Heart right ventricle (tissue), 16 donors: ENCODE data around the gene METTL9. TPM values are rescaled to one million over a fixed set of nuclear protein-coding genes. Genes with fewer than 3 reads are reported as not detected.

ENCODE experiments used
- ATAC-seq, 8 donors: fragments of 200-7000 bp; cut with Tn5 transposase; one replicate each; pipeline ENCODE4 v1.9.1; 2020; ENCODE audit warnings: mild to moderate bottlenecking in 8 of 8, moderate library complexity in 8 of 8, moderate number of reproducible peaks in 1 of 8
- DNase-seq, 2 donors: peaks; one replicate each; pipeline ENCODE4 v3.0.0-alpha.2; 2020
- H3K27ac ChIP-seq, 10 donors: fragments of 200-600 bp; sonication (generic) in 2 of 10; one replicate each; pipeline versions ENCODE4 v1.5.0 to v1.8.0; 2020 to 2022; ENCODE audit warnings: mild to moderate bottlenecking in 3 of 10
- H3K27me3 ChIP-seq, 7 donors: fragments of 200-600 bp; one replicate each; pipeline ENCODE4 v1.8.0; 2021 to 2022; ENCODE audit warnings: mild to moderate bottlenecking in 2 of 7
- H3K36me3 ChIP-seq, 9 donors: fragments of 200-600 bp; sonication (generic) in 1 of 9; one replicate each; pipeline versions ENCODE4 v1.5.0 to v1.8.0; 2020 to 2022; ENCODE audit warnings: mild to moderate bottlenecking in 2 of 9
- H3K4me1 ChIP-seq, 9 donors: fragments of 200-600 bp; sonication (generic) in 1 of 9; one replicate each; pipeline versions ENCODE4 v1.5.0 to v1.8.0; 2020 to 2022; ENCODE audit warnings: mild to moderate bottlenecking in 4 of 9
- H3K4me3 ChIP-seq, 10 donors: fragments of 200-600 bp; sonication (generic) in 2 of 10; one replicate each; pipeline versions ENCODE4 v1.5.0 to v1.8.0; 2020 to 2022; ENCODE audit warnings: mild to moderate bottlenecking in 7 of 10, moderate library complexity in 2 of 10
- H3K9me3 ChIP-seq, 11 donors: fragments of 200-600 bp in 10 of 11; sonication (generic) in 2 of 11; one replicate each; pipeline versions ENCODE4 v1.5.0 to v1.8.0; 2013 to 2022; ENCODE audit warnings: mild to moderate bottlenecking in 2 of 11, control low read depth in 1 of 11, moderate library complexity in 1 of 11
- CTCF ChIP-seq, 9 donors: fragments of 200-600 bp; sonication (generic) in 2 of 9; IDR thresholded peaks; one replicate each; pipeline versions ENCODE4 v1.5.0 to v1.8.0; 2021 to 2022; ENCODE audit warnings: antibody characterized with exemption in 9 of 9, mild to moderate bottlenecking in 5 of 9, moderate library complexity in 1 of 9
- WGBS, 2 donors: extraction: QIAGEN DNeasy Blood & Tissue Kit; methylation state at CpG; one replicate each; pipeline ENCODE4 v1.1.7; 2013; ENCODE audit warnings: inconsistent platforms in 1 of 2; 5-methylcytosine and 5-hydroxymethylcytosine counted together
- intact Hi-C, 10 donors: fragments of 100-400 bp; cut with DNase I; formaldehyde crosslinking; loops; one replicate each; pipeline versions ENCODE4 v1.11.1 to v1.14.2; 2022
- polyA plus RNA-seq, 2 donors: library from polyadenylated mRNA; stranded (reverse); fragments of 200-250 nt; gene quantifications; one replicate each; pipeline ENCODE4 v1.2.3, GENCODE V29; 2013
- total RNA-seq, 10 donors: library from RNA; stranded (reverse); fragmentation: NEBNext Ultra II Directional in 3 of 10; extraction: Animal tissue kit (Norgen Biotek cat#: 25700) in 3 of 10; gene quantifications; one replicate each; pipeline versions ENCODE4 v1.2.1 to v1.2.4, GENCODE V29; 2021 to 2023
- donor health status: Arrhythmogenic right ventricular cardiomyopathy.
- donor health status: ischemic (EF 13 %, LVEDD 7.1; RV severe dilation, severe dysfunction).
- donor health status: healthy with polysubstance abuse.
- donor health status: DM: no; HTN: yes; CAD: no.
- donor health status: DM: no; HTN: no; CAD: no.
- donor health status: ischemic (EF 25% LVEDD 6.9; RV normal size, moderate dysfunction).
- donor health status: ischemic (EF 25% LVEDD 5.7; RV mildly dilated, moderate dysfunction).
- donor health status: healthy.
- donor health status: DM: yes; HTN: yes; CAD: no.
- donor health status: Ischemic cardiomyopathy.
- donor health status: ischemic (EF 35%, LVEDD 5.7; RV mildly dilated, moderate dysfunction).
- donor health status: nonischemic (EF 11% LVEDD 7.7; RV severe dilation, severe dysfunction).
- donor health status: DM: yes; HTN: yes; CAD: no.
- donor health status: PGD.
- donor health status: ischemic (EF 29% LVEDD 5.4; RV normal size, mild dysfunction).
- donor health status: nonischemic (EF 23%, LVEDD 6.1; RV moderate dilation, normal function).

The METTL9 gene
- total and polyA plus RNA-seq, 12 donors: 11.9 to 66.0 (median 51.4) TPM

DNA sequence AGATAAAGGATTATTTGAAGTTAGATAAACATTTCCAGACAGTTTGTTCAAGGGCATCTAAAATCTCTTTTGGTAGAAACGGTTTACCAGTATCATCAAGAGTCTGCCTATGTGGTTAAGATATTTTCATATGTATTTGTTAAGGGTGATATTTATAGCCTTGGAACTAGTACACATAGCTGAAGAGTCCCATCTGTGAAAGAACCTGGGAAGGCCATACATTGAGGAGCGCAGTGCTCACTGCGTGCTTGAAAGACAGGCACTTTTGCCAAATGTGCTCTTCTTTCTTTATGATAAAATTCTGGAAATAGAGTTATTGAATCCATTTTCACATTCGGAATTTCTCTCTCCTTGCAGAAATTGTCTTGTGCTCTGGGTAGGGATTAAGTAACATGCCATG lies 45.3 kb downstream of the METTL9 start:
- peaks cover 4 to 74% (median 27%) of the 10 kb centered on the region in 9 donors for H3K4me1 ChIP-seq

GRCh38 chr16:21645261-21645721 lies 45.9 kb downstream of the METTL9 start:
- ATAC-seq (peak in 6 of 8 donors; percentile 36 to 71 (median 50)), DNase-seq (no peak)
- 70% methylated on average over 9 of the region's 9 CpGs for WGBS, 2 donors
- no peaks in the 10 kb centered on the region for H3K9me3 ChIP-seq
- no peaks in the 10 kb centered on the region for H3K27me3 ChIP-seq
- peak overlapping the region in 9 of 10 donors; percentile 2 to 49 (median 35) for H3K4me3 ChIP-seq
- peaks cover 0 to 57% (median 0%) of the 10 kb centered on the region in 9 donors for H3K36me3 ChIP-seq
- TF ChIP-seq CTCF (IDR thresholded peaks at IDR 0.05): no peak
- peak overlapping the region in 9 of 10 donors; percentile 21 to 86 (median 66) for H3K27ac ChIP-seq
- intact Hi-C loops: loop anchor here in 2 of 10 donors (5.0 to 10.0 kb wide), 2 partner anchors 60 to 307 kb away; partner anchors contain the start of gene UQCRC2 (in 1 of the 2)
- H3K4me1 ChIP-seq: peaks cover 4 to 79% (median 27%) of the 10 kb centered on the region in 9 donors

More for the DNA sequence above, 45.3 kb downstream of the METTL9 start:
- intact Hi-C loops: loop anchor here in 5 of 10 donors (5.0 to 10.0 kb wide), 5 partner anchors 42 to 308 kb away; partner anchors contain the start of genes METTL9 (in 2 of the 5) and UQCRC2 (in 1 of the 5)
- Histone ChIP-seq H3K36me3 (peaks cover 0 to 57% (median 0%) of the 10 kb centered on the region in 9 donors), H3K27ac (peak overlapping the region in 8 of 10 donors; percentile 46 to 86 (median 69)), H3K9me3 (no peaks in the 10 kb centered on the region), H3K4me3 (peak overlapping the region in 5 of 10 donors; percentile 35 to 49 (median 43)), H3K27me3 (no peaks in the 10 kb centered on the region)
- 78 to 79% methylated on average over 4 of the region's 4 CpGs for WGBS, 2 donors
- DNase-seq: no peak
- no peak for ATAC-seq
- TF ChIP-seq CTCF (IDR thresholded peaks at IDR 0.05): no peak

DNA sequence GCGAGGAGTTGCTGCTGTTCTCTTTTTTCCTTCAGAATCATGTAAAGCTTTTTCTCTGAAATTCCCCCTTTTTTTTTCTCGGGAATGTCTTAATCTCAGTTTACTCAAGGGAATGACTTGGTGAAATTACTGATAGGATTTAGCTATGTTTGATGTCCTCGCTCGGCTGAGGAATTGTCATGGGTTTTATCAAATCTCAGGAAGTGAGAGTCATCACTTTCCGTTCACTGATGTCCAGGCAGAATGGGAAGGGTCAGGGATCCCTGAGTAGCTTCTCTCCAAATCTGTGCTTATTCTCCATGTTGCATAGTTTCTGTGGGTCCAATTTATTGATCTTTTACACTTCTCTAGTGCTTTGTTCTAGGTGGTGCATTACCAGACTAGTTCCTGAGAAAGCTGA lies 46.7 kb downstream of the METTL9 start:
- peak in 4 of 8 donors; percentile 26 to 58 (median 36) for ATAC-seq
- Histone ChIP-seq H3K27ac (peak overlapping the region in 9 of 10 donors; percentile 21 to 86 (median 66)), H3K4me3 (peak overlapping the region in 7 of 10 donors; percentile 7 to 49 (median 42)), H3K27me3 (no peaks in the 10 kb centered on the region), H3K36me3 (peaks cover 0 to 54% (median 0%) of the 10 kb centered on the region in 9 donors), H3K4me1 (peaks cover 4 to 79% (median 27%) of the 10 kb centered on the region in 9 donors), H3K9me3 (no peaks in the 10 kb centered on the region)
- WGBS, 2 donors: 39 to 53% methylated on average over 5 of the region's 5 CpGs
- DNase-seq: no peak
- intact Hi-C loops: loop anchor here in 2 of 10 donors (5.0 to 10.0 kb wide), 2 partner anchors 61 to 306 kb away; partner anchors contain the start of gene UQCRC2 (in 1 of the 2)
- no peak for TF ChIP-seq CTCF (IDR thresholded peaks at IDR 0.05)

DNA sequence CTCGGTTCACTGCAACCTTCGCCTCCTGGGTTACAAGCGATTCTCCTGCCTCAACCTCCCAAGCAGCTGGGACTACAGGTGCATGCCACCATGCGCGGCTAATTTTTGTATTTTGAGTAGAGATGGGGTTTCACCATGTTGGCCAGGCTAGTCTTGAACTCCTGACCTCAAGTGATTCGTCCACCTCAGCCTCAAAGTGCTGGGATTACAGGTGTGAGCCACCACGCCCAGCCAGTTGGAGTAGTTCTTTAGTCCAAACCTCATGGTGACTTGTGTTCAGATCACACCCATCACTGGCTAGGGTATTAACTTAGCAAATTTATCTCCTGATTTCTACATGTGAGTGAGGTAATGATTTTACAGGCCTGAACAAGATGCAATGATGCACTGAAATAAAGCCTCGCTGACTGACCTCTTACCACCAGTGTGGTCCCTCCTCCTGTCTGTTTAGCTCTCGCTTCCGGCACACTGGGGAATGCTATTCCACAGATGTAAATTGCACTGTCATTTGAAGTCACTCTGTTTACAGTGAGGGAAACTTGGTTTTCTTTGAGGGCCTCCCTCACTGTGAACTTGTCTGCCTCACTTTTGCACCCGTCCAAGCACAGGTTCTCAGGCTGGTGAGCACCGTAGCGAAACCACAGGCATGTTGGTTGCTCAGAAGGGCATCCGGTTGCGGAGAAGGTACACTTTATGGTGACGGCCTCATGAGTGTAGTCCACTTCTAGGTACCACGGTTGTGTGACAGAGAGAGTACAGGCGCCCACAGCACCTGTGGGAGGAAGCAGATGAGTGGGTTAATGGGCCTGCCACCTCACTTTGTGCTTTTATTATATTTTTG lies 47.6 kb downstream of the METTL9 start:
- DNase-seq: no peak
- ATAC-seq: peak in 1 of 8 donors; percentile 32
- no peaks in the 10 kb centered on the region for H3K9me3 ChIP-seq
- peaks cover 0 to 46% (median 0%) of the 10 kb centered on the region in 9 donors for H3K36me3 ChIP-seq
- no peak for TF ChIP-seq CTCF (IDR thresholded peaks at IDR 0.05)
- H3K4me1 ChIP-seq: peaks cover 4 to 78% (median 27%) of the 10 kb centered on the region in 9 donors
- H3K27ac ChIP-seq: peak overlapping the region in 8 of 10 donors; percentile 46 to 86 (median 69)
- intact Hi-C loops: loop anchor here in 2 of 10 donors (5.0 to 10.0 kb wide), 2 partner anchors 62 to 305 kb away; partner anchors contain the start of gene UQCRC2 (in 1 of the 2)
- WGBS, 2 donors: 90 to 96% methylated on average over 18 of the region's 18 CpGs
- no peak overlapping the region for H3K4me3 ChIP-seq
- no peaks in the 10 kb centered on the region for H3K27me3 ChIP-seq
